Natural killer cell treated with Interleukin-12 subunit alpha and Interleukin-12 subunit beta and Interleukin-15 and Interleukin-18, amount 100 ng/mL, for 72 hours (primary cell): ENCODE data around the gene NEB. TPM values are rescaled to one million over a fixed set of nuclear protein-coding genes. Genes with fewer than 3 reads are reported as not detected.
A peak's percentile ranks its signal among the peaks of the same experiment; 100 is the strongest.

ENCODE experiments used
- ATAC-seq, 2 donors: fragments of 150-1000 bp; cut with Tn5 transposase in 1 of 2; sonication (Bioruptor Pico), chemical (Tn5 transposase) in 1 of 2; 2 replicates each; pipeline ENCODE4 v1.10.0; 2021
- DNase-seq: peaks from one replicate; pipeline ENCODE4 v3.0.0; 2022; ENCODE audit warnings: low spot score
- H3K27ac Mint-ChIP-seq, 2 donors: 1 replicate in 1 of 2; 2 replicates in 1 of 2; pipeline ENCODE4 v1.8.0; 2022; ENCODE audit warnings: mixed read lengths in 2 of 2, mild to moderate bottlenecking in 1 of 2, moderate library complexity in 1 of 2
- H3K27me3 Mint-ChIP-seq, 2 donors: 1 replicate in 1 of 2; 2 replicates in 1 of 2; pipeline ENCODE4 v1.8.0; 2022; ENCODE audit warnings: mixed read lengths in 2 of 2
- H3K36me3 Mint-ChIP-seq: one replicate; pipeline ENCODE4 v1.8.0; 2022; ENCODE audit warnings: mixed read lengths
- H3K4me1 Mint-ChIP-seq, 2 donors: 1 replicate in 1 of 2; 2 replicates in 1 of 2; pipeline ENCODE4 v1.8.0; 2022; ENCODE audit warnings: low read depth in 2 of 2, mixed read lengths in 2 of 2, mild to moderate bottlenecking in 1 of 2
- H3K4me3 Mint-ChIP-seq: one replicate; pipeline ENCODE4 v1.8.0; 2022; ENCODE audit warnings: mixed read lengths
- H3K9me3 Mint-ChIP-seq: 2 replicates; pipeline ENCODE4 v1.8.0; 2022; ENCODE audit warnings: mixed read lengths
- total RNA-seq, 2 donors: library from RNA; stranded (reverse); gene quantifications; one replicate each; pipeline ENCODE4 v1.2.3, GENCODE V29; 2022

NEB gene
- total RNA-seq, 2 donors from 2014 or later = 0.31 to 2.3 TPM

- Mint-ChIP-seq H3K27ac (no peak overlapping the region), H3K27me3 (no peaks in the 10 kb centered on the region), H3K9me3 (no peaks in the 10 kb centered on the region), H3K36me3 (peaks cover 18% of the 10 kb centered on the region), H3K4me1 (peaks cover 3 to 4% of the 10 kb centered on the region in 2 donors), H3K4me3 (no peak overlapping the region)
- ATAC-seq (no peak), DNase-seq (no peak)
Measured at GRCh38 chr2:151439127-151439526, 295.1 kb downstream of the NEB start.

- Mint-ChIP-seq H3K27me3 (no peaks in the 10 kb centered on the region), H3K36me3 (peaks cover 14% of the 10 kb centered on the region), H3K27ac (peak overlapping the region in 1 of 2 donors; percentile 70)
Measured at GRCh38 chr2:151438506-151438905, 295.8 kb downstream of the NEB start.

GRCh38 chr2:151437630-151438029 lies 296.6 kb downstream of the NEB start:
- Mint-ChIP-seq H3K36me3 (peaks cover 12% of the 10 kb centered on the region), H3K27ac (peak overlapping the region; percentile 61 to 70), H3K4me3 (no peak overlapping the region), H3K4me1 (peaks cover 3 to 4% of the 10 kb centered on the region in 2 donors), H3K27me3 (no peaks in the 10 kb centered on the region), H3K9me3 (no peaks in the 10 kb centered on the region)
- ATAC-seq = no peak
- DNase-seq = no peak

More at GRCh38 chr2:151438506-151438905, 295.8 kb downstream of the NEB start:
- no peak for ATAC-seq
- peaks cover 3 to 4% of the 10 kb centered on the region in 2 donors for H3K4me1 Mint-ChIP-seq
- DNase-seq = no peak
- no peaks in the 10 kb centered on the region for H3K9me3 Mint-ChIP-seq
- H3K4me3 Mint-ChIP-seq = no peak overlapping the region

Other genes starting within 250 kb of the NEB start
- gene ARL5A, start 93.9 kb upstream of the NEB start, total RNA-seq = 10 to 100 TPM; 45.5 to 68.2 TPM